ENCODE results near the gene EPHA7.

- TF ChIP-seq POLR2A (IDR thresholded peaks at IDR 0.05) (no peak), POLR2AphosphoS5 (IDR thresholded peaks at IDR 0.05) (no peak), EP300 (IDR thresholded peaks at IDR 0.05; ENCODE audit: low read depth) (no peak)
- TF ChIP-seq, protein P1, sequence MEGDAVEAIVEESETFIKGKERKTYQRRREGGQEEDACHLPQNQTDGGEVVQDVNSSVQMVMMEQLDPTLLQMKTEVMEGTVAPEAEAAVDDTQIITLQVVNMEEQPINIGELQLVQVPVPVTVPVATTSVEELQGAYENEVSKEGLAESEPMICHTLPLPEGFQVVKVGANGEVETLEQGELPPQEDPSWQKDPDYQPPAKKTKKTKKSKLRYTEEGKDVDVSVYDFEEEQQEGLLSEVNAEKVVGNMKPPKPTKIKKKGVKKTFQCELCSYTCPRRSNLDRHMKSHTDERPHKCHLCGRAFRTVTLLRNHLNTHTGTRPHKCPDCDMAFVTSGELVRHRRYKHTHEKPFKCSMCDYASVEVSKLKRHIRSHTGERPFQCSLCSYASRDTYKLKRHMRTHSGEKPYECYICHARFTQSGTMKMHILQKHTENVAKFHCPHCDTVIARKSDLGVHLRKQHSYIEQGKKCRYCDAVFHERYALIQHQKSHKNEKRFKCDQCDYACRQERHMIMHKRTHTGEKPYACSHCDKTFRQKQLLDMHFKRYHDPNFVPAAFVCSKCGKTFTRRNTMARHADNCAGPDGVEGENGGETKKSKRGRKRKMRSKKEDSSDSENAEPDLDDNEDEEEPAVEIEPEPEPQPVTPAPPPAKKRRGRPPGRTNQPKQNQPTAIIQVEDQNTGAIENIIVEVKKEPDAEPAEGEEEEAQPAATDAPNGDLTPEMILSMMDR (IDR thresholded peaks at IDR 0.05), result no peak
These were observed 183.6 kb downstream of the EPHA7 start for GRCh38 chr6:93235775-93236174.
